Muscle of leg (tissue), 11 donors: ENCODE measurements around the gene ATP5F1C. TPM values are rescaled to one million over a fixed set of nuclear protein-coding genes. Genes with fewer than 3 reads are reported as not detected.
"Not testable (repeated sequence)": the region's sequence is repeated elsewhere in the genome, so short reads cannot be mapped to it uniquely, and the experiment has no call there.

Experiments used
- DNase-seq: peaks from one replicate; pipeline ENCODE4 v3.0.0; 2013
- H3K27ac ChIP-seq: one replicate; pipeline ENCODE4 v1.5.1; 2013; ENCODE audit warnings: mild to moderate bottlenecking, low read length, control low read depth
- H3K27me3 ChIP-seq: one replicate; pipeline ENCODE4 v1.6.1; 2013; ENCODE audit warnings: low read length; ENCODE audit not compliant: control insufficient read depth, insufficient read depth
- H3K36me3 ChIP-seq: one replicate; pipeline ENCODE4 v1.6.1; 2013; ENCODE audit warnings: low read length; ENCODE audit not compliant: control insufficient read depth, insufficient read depth
- H3K4me1 ChIP-seq: one replicate; pipeline ENCODE4 v1.6.1; 2013; ENCODE audit warnings: low read length; ENCODE audit not compliant: control insufficient read depth, insufficient read depth
- H3K4me3 ChIP-seq: one replicate; pipeline ENCODE4 v1.5.1; 2013; ENCODE audit warnings: low read length, control low read depth
- H3K9me3 ChIP-seq: replicated peaks from 2 replicates; pipeline ENCODE4 v1.6.1; 2013; ENCODE audit warnings: low read depth, low read length; ENCODE audit not compliant: control insufficient read depth
- WGBS: methylation state at CpG from one replicate; pipeline ENCODE4 v1.1.5; 2013; ENCODE audit warnings: missing lambda C conversion rate; ENCODE audit not compliant: insufficient coverage; 5-methylcytosine and 5-hydroxymethylcytosine counted together
- polyA plus RNA-seq, 8 donors: library from polyadenylated mRNA; unstranded; fragments of 120-200 nt; gene quantifications; one replicate each; pipeline versions ENCODE4 v1.2.1 to v1.2.3, GENCODE V29; 2013; ENCODE audit warnings: inconsistent platforms in 1 of 8, low replicate concordance in 1 of 8; ENCODE audit not compliant: insufficient read length in 8 of 8, insufficient read depth in 1 of 8
- total RNA-seq: library from RNA; stranded (reverse); fragments of 120-200 nt; gene quantifications from one replicate; pipeline ENCODE4 v1.2.4, GENCODE V29; 2013

Gene ATP5F1C
- total and polyA plus RNA-seq, 9 donors, result 224 to 265 (median 253) TPM

GRCh38 chr10:7810443-7810842, 22.5 kb downstream of the ATP5F1C start:
- peaks cover 6% of the 10 kb centered on the region for H3K27me3 ChIP-seq
- H3K36me3 ChIP-seq, result peaks cover 17% of the 10 kb centered on the region
- no peak for DNase-seq
- no peak overlapping the region for H3K4me3 ChIP-seq
- H3K27ac ChIP-seq, result no peak overlapping the region
- no peaks in the 10 kb centered on the region for H3K9me3 ChIP-seq
- 83% methylated on average over 7 of the region's 7 CpGs for WGBS
- H3K4me1 ChIP-seq, result no peaks in the 10 kb centered on the region

DNA sequence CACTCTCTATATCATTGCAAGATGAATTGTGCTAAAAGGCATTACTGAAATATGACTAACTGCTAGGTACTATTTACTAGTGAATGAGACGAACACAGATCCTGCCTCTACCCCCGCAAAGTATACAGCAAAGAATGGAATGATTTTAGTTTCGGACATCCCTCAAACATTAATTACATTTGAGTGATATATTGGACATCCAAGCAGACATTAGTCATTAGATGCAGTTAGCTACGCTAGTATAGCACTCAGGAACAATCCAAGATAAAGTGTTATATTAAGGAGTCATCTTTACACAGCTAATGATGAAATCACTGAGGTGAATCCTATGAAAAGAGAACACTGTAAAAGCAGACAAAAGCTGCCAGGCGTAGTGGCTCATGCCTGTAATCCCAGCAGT, 23.0 kb downstream of the ATP5F1C start:
- no peaks in the 10 kb centered on the region for H3K4me1 ChIP-seq
- no peak overlapping the region for H3K4me3 ChIP-seq
- no CpG with 5 or more reads among the region's 5 CpGs for WGBS
- H3K9me3 ChIP-seq, result no peaks in the 10 kb centered on the region
- H3K36me3 ChIP-seq, result peaks cover 13% of the 10 kb centered on the region
- peaks cover 6% of the 10 kb centered on the region for H3K27me3 ChIP-seq
- no peak overlapping the region for H3K27ac ChIP-seq
- DNase-seq, result no peak

DNA sequence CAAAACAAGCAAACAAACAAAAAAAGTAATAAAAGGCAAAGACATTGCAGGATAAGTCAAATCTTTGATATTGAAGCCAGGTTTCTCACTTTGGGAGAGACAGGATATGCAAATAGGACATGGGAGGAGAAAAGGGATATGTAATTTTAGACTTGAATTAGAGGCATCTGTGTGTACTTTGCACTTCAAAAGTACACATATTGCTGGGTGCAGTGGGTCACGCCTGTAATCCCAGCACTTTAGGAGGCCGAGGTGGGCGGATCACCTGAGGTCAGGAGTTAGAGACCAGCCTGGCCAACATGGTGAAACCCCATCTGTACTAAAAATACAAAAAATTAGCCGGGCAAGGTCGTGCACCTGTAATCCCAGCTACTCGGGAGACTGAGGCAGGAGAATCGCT, 23.8 kb downstream of the ATP5F1C start:
- H3K9me3 ChIP-seq, result not testable (repeated sequence)
- 85% methylated on average over 5 of the region's 7 CpGs for WGBS
- peaks cover 12% of the 10 kb centered on the region for H3K36me3 ChIP-seq

GRCh38 chr10:7813481-7813880, 25.5 kb downstream of the ATP5F1C start:
- DNase-seq, result no peak
- 79% methylated on average over 3 of the region's 3 CpGs for WGBS
- peaks cover 18% of the 10 kb centered on the region for H3K27me3 ChIP-seq
- H3K27ac ChIP-seq, result no peak overlapping the region
- H3K4me1 ChIP-seq, result peaks cover 2% of the 10 kb centered on the region
- peaks cover 7% of the 10 kb centered on the region for H3K36me3 ChIP-seq
- H3K4me3 ChIP-seq, result no peak overlapping the region
- no peaks in the 10 kb centered on the region for H3K9me3 ChIP-seq

More for the DNA sequence above, 23.8 kb downstream of the ATP5F1C start:
- H3K27me3 ChIP-seq, result peaks cover 12% of the 10 kb centered on the region
- H3K27ac ChIP-seq, H3K4me1 ChIP-seq, H3K4me3 ChIP-seq, DNase-seq: not testable (repeated sequence)

DNA sequence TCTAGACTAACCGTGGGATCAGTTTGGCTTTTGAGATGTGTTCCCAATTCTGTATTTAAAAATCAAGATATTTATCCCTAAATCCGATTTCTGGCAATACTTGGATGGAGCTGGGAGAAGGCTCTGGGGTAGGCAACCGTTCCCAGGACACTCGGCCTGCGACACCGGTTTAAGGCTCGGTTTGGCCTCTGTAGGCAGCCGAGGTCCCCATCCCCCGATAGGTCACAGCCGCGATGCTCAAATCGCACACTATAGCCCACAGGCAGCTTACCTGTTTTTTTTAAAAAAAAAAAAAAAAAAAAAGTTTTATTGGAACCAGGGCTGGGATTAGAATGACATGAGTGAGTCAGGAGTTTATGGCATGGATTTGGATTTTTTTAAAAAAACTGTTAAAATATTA, 29.6 kb downstream of the ATP5F1C start:
- Histone ChIP-seq H3K27me3 (peaks cover 18% of the 10 kb centered on the region), H3K4me1 (peaks cover 8% of the 10 kb centered on the region), H3K4me3 (peak overlapping the region; percentile 97), H3K36me3 (peaks cover 7% of the 10 kb centered on the region), H3K9me3 (no peaks in the 10 kb centered on the region), H3K27ac (no peak overlapping the region)
- DNase-seq, result no peak
- 8% methylated on average over 5 of the region's 12 CpGs for WGBS

DNA sequence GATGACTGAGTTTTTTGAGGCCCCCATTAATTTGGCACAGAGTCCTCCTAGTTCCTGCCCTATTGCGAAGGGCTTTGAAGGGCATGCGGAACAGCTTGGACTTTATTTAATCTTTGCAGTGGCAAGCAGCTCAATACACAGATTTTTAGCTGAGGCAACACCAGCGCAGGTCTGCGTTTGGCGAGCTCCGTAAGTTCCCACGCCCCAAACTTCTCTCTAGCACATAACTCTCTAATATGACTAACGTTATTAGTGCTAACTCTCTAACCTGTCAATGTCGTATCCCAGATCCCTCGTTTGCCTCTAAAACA, 30.0 kb downstream of the ATP5F1C start:
- H3K27ac ChIP-seq, result no peak overlapping the region
- under 1% methylated on average over 10 of the region's 10 CpGs for WGBS

GRCh38 chr10:7818295-7819120, 30.5 kb downstream of the ATP5F1C start, which contains the start of gene TAF3:
Gene TAF3, plus strand, starts transcription at chr10:7818505. Its CDS starts 205 bp downstream, at chr10:7818710.
- DNase-seq, result peak; percentile 97
- H3K27me3 ChIP-seq, result peaks cover 18% of the 10 kb centered on the region
- H3K4me1 ChIP-seq, result peaks cover 8% of the 10 kb centered on the region
- H3K27ac ChIP-seq, result peak within 1 kb of the TSS; percentile 71
- peaks cover 7% of the 10 kb centered on the region for H3K36me3 ChIP-seq
- under 1% methylated on average over 65 of the region's 77 CpGs for WGBS
- no peaks in the 10 kb centered on the region for H3K9me3 ChIP-seq
- peak within 1 kb of the TSS; percentile 97 for H3K4me3 ChIP-seq

More for the DNA sequence above, 30.0 kb downstream of the ATP5F1C start:
- peaks cover 7% of the 10 kb centered on the region for H3K36me3 ChIP-seq
- H3K27me3 ChIP-seq, result peaks cover 18% of the 10 kb centered on the region
- peaks cover 8% of the 10 kb centered on the region for H3K4me1 ChIP-seq
- DNase-seq, result no peak
- H3K9me3 ChIP-seq, result no peaks in the 10 kb centered on the region
- peak overlapping the region; percentile 97 for H3K4me3 ChIP-seq

GRCh38 chr10:7819121-7819460, 31.1 kb downstream of the ATP5F1C start:
- peaks cover 8% of the 10 kb centered on the region for H3K4me1 ChIP-seq
- WGBS, result 0% methylated on average over 16 of the region's 17 CpGs
- no peaks in the 10 kb centered on the region for H3K9me3 ChIP-seq
- peaks cover 16% of the 10 kb centered on the region for H3K27me3 ChIP-seq
- peaks cover 7% of the 10 kb centered on the region for H3K36me3 ChIP-seq
- peak overlapping the region; percentile 71 for H3K27ac ChIP-seq
- DNase-seq, result peak; percentile 62
- H3K4me3 ChIP-seq, result peak overlapping the region; percentile 97

GRCh38 chr10:7824251-7824650, 36.3 kb downstream of the ATP5F1C start:
- peaks cover 5% of the 10 kb centered on the region for H3K4me1 ChIP-seq
- no CpG with 5 or more reads among the region's 3 CpGs for WGBS
- DNase-seq, result no peak
- peaks cover 15% of the 10 kb centered on the region for H3K36me3 ChIP-seq
- no peak overlapping the region for H3K27ac ChIP-seq
- no peak overlapping the region for H3K4me3 ChIP-seq
- no peaks in the 10 kb centered on the region for H3K9me3 ChIP-seq
- no peaks in the 10 kb centered on the region for H3K27me3 ChIP-seq

GRCh38 chr10:7826971-7827370, 39.0 kb downstream of the ATP5F1C start:
- H3K4me3 ChIP-seq, result no peak overlapping the region
- no peaks in the 10 kb centered on the region for H3K9me3 ChIP-seq
- no peak overlapping the region for H3K27ac ChIP-seq
- H3K4me1 ChIP-seq, result no peaks in the 10 kb centered on the region
- DNase-seq, result no peak
- peaks cover 8% of the 10 kb centered on the region for H3K36me3 ChIP-seq
- H3K27me3 ChIP-seq, result no peaks in the 10 kb centered on the region
- WGBS, result 100% methylated on average over 1 of the region's 4 CpGs
